HL-60/S4 treated with retinoic acid at 250 ng/mL for 4 days and 3 days (cell line): ENCODE measurements around the gene CCM2.

Experiments used
- in situ Hi-C: fragments of 300-500 bp; cut with MboI; formaldehyde crosslinking; loops from 2 replicates; pipeline ENCODE4 v1.7.0; 2022; ENCODE audit warnings: low sequenced_read_pairs

CCM2 gene

DNA sequence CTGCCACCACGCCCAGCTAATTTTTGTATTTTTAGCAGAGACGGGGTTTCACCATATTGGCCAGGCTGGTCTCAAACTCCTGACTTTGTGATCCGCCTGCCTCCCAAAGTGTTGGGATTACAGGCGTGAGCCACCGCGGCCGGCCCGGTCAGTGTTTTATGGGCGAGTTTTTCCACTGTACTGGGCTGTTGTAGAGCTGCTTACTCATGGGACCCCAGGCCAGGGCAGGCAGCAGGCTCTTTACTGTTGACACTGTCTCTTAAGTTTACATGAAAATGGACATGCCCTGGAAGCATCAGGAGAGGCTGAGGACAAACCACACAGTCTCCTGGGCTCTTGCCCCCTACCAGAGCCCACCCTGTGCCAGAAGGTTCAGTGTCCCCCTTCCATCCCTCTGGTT is 77.6 kb downstream of the CCM2 start:
- in situ Hi-C loops, result no loop called here

DNA sequence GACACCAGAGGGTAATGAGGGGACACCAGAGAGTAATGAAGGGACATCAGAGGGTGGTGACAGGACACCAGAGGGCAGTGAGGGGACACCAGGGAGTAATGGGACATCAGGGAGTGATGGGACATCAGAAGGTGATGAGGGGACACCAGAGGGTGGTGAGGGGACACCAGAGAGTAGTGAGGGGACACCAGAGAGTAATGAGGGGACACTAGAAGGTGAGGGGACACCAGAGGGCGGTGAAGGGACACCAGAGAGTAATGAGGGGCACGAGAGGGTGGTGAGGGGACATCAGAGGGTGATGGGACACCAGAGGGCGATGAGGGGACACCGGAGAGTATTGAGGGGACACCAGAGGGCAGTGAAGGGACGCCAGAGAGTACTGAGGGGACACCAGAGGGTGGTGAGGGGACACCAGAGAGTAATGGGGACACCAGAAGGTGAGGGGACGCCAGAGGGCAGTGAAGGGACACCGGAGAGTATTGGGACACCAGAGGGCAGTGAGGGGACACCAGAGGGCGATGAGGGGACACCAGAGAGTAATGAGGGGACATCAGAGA is 78.2 kb downstream of the CCM2 start:
- in situ Hi-C loops, result no loop called here

DNA sequence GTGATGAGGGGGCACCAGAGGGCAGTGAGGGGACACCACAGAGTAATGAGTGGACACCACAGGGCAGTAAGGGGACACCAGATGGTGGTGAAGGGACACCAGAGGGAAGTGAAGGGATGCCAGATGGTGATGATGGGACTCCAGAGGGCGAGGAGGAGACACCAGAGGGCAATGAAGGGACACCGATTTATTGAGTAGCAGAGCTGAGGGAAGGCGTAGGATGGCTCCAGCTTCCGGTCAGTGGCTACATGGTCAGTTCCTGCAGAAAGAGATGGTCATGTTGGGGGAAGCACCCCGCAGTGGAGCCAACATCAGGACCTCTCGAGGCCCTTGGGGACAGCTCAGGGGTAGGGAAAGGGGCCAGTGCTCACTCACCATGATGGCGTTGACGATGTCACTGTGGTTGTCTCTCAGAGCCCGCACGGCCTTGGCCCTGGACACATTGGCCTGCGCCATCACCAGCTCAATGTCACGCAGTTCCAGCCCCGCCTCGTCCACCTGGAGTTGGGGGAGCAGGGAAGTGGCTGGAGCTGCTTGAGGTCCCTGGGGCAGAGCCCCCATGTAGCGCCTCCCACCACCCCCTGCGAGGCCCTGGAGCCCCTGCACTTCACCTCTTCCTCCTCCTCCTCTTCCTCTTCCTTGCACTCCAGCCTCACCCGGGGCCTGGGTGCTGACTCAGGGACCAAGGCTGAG is 80.4 kb downstream of the CCM2 start:
- in situ Hi-C loops, result no loop called here

DNA sequence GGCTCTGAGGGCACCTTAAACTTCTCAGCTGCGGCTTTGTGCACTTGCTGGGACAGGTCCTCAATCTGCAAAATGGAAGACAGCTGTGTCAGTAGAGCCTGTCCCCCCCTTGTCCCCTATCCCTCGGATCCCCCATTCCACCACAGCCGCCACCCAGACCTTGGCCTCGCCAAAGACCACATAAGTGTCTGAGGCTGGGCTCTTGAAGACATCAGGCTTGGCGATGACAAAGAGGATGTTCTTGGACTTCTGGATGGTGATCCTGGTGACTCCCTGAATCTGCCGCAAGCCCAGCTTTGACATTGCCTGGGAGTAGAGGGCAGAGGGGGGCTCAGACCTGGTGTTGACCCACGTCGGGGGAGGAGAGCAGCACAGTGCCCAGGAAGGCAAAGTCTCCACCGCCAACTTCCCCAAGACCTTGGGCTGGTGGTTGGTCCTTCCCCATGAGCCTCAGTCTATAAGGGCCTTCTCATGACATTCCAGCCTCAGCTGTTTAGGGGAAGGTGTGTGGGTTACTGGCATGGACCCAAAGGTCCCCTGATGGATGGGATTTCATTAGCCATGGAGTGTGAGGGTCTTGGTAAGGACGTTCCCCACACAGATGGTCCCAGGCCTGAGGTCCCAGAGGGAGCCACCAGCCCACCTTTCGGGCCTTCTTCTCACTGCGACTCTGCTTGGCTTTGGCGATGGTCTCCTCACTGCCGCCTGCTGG is 81.1 kb downstream of the CCM2 start:
- in situ Hi-C loops, result no loop called here

DNA sequence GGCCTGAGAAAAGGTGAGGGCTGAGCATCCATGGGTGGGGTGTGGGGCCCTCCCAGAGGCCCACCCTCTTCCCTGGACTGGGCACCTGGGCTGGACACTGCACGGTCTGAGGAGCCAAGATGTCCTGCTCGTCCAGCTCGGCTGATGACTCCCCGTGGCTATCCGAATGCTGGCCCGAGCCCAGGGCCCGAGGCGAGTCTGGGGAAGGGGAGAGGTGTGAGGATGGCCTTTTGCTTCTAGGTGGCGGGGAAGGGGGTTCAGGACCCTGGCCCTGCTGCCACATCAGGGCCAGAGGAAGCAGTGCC is 81.6 kb downstream of the CCM2 start:
- in situ Hi-C loops, result no loop called here

DNA sequence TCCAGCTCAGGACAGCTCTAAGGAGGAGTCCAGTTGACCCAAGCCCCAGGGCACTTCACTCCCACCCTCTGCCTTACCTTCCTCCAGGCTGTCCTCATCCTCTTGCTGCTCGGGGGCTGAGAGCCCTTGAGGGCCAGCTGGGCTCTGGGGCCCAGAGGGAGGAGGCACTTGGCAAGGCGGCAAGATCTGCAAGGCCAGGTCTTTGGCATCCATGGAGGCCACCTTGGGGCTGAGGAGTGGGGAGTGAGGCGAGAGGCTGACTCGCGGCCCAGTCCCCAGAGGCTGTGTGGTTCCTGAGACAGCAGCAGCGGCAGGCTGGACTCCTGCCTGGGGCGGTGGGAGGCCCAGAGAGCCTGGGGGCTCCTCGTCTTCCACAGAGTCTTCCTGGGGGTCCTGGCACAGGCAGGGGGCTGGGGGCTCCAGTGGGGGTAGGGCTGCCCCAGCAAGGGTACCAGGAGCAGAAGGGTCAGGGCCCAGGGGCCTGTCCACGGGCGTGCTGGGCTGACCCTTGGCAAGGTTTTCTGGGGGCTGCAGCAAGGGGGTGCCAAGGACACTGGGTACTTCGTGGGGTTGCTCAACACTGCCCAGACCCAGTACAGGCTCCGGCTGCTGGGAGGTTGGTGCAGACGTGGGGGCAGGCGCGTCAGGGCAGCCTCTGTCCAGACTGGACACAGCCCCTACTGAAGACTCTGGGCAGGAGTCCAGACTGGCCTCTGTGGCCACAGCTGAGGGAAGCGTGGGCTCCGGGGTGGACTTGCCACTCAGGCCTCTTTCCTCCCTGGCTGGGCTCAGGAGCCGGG is 82.2 kb downstream of the CCM2 start:
- in situ Hi-C loops, result no loop called here

DNA sequence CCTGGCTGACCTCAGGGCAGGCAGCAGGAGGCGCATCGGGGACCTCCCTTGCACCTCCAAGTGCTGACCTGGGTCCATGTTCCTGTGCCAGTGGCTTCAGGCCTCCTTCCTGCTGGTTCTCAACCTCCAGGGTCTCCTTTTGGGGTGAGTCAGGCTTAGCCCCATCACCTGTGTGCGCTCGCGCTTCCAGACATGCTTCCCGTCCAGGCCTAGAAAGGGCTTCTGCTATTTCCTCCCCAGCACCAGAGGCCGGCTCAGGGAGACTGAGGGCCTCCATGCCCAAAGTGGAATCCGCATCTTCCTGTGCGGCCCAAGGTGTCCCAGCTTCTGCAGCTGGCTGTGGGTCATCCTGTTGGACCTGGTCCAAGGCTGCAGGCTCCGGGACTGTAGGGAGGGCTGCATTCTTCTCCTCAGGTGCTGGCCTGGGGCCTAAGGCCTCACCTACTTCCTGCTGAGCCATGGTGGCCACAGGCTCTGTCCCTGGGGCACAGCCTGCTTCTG is 82.9 kb downstream of the CCM2 start:
- in situ Hi-C loops, result no loop called here

DNA sequence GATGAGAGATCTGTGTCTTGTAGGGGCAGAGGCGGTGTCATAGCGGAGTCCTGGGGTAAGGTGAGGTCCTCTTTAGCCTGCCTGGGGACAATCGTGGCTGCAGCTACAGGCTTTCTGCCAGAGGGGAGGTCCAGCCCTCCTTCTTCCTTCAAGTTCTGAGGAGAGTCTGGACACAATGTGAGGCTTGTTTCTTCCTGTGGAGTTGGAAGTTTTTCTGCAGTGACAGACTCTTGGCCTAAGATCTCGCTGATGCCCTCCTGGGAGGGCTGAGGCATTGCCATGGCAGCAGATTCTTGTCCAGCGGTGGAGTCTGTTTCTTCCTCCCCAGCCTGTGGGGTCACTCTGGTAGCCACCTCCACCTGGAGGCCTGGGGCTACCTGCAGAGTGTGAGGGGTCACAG is 84.3 kb downstream of the CCM2 start:
- in situ Hi-C loops, result no loop called here

DNA sequence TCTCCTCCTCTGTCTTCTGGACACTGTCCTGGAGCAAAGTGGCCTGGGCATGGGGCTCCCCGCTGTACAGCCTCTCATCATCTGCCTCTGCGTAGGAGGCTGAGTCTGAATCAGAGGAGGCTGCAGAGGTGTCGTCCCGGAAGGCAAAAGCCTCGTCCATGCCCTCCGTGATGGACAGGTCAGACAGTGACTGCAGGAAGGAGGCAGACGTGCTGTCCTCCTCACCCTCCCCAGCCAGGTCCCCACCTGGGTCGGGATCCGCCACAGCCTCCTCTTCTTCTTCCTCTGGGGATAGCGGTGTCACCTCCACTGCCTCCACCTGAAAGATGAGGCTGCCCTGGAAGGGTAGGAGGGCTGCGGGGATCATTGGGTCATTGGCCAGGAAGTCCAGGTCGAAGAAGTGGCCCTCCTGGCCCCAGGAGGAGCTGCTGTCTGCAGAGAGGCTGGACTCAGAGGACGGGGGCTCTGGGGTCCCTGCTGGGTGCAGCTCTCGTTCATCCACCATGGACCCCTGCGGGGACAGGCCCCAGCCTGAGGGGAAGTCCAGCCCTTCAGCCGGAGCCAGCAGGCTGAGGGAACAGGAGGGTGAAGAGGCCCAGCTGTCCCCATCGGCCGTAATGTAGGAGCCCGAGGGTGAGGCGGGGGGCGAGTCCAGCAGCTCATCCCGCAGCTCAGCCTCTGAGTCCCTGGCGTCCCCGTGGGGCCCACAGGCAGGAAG is 85.1 kb downstream of the CCM2 start:
- in situ Hi-C loops, result no loop called here

DNA sequence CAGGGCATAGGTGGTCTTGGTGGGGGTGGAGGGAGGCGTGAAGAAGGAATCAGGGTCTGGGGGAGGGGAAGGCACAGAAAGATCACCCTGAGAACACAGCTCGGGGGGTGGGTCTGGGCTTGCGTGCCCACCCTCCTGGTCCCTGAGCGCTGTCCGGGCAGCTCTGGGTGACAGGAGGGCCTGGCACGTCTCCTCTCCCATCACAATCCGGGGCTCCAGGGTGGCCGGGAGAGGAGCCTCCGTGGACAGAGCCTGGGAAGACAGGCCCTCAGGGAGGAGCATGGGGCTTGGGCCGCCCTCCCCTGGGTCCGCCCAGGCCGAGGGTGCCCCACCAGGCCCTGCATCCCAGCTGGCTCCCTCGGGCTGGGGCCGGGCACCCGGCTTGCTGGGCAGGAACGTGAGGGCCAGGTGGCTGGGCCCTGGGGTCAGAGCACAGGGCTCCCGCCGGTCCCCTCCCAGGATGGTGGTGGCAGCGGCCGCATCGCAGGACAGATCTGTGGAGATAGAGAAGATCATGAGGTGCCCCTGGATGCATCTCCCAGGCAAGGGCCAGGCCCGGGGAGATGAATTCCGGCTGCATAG is 85.7 kb downstream of the CCM2 start:
- in situ Hi-C loops, result no loop called here

DNA sequence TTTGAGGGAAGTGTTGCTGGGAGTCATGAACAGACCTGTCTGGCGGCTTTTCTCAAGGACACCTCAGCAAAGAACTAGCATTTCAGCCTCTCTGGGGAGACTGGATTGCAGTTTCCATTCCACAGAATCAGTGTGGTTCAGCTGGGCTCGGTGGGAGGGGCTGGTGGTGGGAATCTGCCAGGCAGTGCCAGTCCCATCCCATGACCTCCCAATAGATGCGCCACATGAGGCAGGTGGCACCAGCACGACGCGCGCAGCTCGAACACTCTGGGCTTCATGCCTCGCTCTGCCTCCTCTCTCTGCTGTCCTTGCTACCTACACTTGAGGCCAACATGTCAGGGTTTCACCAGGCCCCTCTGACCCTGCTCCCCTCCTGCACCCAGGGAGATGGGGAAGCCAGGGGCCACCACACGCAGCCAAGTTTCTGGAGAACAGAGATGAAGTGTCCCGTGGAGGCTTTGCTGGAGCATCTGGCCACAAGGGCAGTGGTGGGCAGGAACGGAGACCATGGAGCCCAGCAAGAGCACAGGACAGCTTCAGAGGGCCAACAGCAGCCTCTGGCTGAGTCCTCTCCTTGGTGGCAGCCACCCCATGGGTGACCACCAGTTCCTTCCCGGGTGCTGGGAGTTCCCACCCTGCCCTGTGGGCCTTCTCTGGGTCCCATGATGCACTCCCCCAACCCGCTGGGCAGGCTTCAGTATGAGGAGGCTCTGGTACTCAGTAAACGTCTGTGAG is 86.5 kb downstream of the CCM2 start:
- in situ Hi-C loops, result no loop called here

DNA sequence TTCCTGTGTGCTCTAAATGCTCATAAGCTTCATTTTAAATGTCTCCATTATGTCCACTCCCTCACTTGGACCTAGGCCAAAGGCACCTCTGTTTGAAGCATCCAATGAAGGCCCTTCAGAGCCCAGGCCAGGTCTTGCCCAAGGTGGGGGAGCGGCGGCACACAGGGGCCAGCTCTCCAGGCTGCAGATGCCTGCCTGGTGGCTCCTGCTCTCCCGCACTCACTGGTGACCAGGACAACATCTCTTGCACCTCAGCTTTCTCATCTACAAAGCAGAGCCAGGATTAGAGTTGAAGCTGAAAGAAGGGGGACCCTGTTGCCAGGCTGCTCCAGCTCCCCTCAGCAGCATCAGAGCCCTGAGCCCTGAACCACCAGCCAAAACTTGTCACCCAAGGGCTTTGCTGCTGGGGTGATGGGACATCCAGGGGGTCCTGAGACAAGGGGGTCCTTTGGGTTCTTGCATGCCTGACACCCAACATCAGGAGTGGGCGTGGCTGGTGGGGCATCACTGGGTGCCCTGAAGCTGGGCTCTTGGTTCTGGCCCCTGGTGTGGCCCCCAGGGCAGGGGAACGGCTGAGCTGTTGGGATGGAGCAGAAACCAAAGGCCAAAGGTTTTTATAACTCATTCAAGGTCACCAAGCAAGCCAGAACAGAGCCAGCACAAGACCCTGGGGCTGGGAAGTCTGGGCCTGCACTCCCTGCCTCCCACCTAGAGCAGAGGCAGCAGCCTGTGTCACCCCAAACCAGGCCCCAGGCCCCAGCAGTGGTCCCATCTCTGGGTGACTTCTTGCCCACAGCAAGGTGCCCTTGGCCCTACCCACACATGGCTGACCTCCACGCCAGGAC is 87.5 kb downstream of the CCM2 start:
- in situ Hi-C loops, result no loop called here

DNA sequence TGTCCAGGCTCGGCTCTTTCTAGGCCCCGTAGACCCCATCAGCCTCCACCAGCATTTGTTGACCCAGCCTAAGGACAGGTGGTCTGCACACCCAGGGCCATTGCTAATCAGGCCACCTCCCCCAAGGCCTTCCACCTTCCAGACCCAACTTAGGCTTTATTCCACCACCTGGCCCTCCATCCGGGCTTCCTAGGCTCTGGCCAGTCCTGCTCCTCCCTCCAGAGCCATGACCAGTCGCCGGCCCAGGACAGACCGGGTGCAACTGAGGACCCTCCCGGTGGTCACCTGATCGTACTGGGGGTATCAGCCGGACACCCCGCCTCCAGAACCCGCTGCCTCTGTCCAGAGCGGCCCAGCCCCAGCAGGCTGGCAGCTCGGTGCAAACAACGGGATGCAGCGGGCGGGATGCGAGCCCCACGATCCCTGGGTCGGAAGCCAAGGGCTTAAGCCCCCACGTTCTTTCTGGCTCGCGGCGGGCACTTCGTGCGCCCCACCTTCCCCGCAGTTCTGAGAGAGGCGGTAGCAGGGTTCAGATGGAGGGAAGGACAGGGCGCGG is 88.2 kb downstream of the CCM2 start:
- in situ Hi-C loops, result no loop called here

DNA sequence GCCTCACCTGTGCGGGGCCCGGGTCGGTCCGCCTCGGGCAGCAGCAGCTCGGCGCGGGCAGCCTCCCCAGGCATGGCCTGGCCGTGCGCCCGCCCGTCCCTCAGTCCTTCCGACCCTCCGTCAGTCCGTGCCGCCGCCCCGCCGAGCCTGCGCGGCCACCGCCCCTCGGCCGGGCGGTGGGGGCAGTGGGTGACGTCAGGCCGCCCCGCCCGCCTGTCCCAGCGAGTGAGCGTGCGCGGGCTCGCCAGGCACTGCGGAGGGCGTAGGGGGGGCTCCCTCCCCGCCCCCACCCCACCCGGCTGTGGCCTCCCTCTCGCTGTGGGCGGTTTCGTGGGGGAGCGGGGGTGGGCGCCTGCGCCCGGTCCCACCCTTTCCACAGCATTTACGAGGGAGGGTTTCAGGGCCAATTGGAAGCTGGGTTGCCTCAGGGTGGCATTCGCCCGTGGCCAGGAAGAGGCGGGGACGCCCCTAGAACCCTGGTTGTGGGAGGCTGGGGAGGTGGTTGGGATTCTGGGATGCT is 88.9 kb downstream of the CCM2 start, which contains the start of gene NACAD:
Gene NACAD (minus strand): TSS at position 149 of the 520 bp plus-strand sequence. CDS start 75 bp downstream, at position 74.
- in situ Hi-C loops, result no loop called here

DNA sequence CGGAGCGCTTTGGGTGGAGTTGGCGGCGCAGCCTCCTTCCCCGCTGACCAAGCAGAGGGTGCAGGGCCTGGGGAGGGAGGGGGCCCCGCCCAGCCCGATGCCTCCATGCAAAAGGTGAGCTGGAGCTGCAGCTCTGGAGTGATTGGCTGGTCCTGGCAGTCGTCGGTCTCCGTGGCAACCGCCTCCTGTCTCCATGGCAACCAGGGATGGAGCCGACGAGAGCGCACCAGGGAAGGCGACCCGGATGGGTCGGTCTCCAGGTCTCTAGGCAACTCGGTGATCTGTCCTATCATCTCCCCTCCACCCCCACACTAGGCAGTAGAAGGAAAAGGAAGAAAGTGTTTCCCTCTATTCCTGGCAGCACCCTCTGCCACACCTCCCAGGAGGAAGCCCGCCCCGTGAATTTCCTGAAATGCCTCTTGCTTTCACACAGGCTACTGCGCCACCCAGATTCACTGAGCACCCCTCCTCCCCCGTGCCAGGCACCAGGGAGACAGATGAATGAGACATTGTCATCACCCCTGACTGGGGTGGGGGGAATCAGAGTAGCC is 89.4 kb downstream of the CCM2 start:
- in situ Hi-C loops, result no loop called here

DNA sequence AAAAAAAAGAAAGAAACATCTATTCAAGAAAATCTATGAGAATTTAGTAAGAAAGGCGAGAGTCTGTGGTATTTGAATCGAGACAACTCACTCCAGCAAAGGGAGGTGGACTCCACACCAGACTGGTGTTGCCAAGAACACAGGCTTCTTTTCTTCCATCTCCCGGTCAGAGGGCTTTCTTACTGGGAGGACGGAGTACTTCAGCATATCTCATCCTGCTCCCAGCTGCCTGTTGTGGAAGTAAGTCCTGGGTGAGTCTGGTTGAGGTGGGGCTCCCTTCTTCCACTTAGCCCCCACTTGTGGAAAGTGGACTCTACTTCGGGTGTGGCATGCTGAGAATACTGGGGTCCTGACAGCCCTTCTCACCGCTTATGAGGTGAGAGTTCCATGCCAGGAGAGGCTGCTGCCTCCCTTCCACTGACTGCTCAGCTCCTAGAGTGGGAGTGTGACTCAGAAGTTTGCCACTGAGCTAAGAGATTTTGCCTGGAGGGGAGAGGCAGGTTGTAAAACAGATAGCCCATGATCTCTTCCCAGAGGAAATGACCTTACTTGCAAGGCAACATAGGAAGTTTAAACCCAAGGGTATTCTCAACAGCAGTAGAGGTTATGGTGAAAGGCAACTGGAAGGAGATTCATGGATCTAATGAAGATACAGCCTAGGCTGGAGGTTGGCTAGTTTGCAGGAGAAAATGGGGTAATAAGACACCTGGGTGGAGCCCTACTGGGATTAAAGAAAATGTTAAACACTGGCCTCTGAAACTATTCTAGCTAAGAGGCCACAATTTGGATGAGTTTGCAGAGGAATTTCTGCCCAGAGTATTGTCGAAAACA is 92.3 kb downstream of the CCM2 start:
- in situ Hi-C loops, result no loop called here

DNA sequence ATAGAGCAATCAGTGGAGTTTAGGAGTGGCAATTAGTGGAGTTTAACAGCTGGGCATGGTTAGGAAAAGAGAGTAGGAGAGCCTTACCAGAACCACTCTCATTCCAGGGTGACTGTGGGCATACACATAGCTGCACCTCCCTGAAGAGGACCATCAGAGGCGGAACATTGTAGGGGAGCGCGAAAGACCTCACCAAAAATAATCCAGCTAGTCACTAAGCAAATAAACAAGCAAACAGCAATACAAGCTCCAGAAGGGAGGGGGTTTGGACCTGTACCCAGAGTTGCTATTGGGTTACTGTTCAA is 92.9 kb downstream of the CCM2 start:
- in situ Hi-C loops, result no loop called here
